GM12878 (cell line): Measurements from ENCODE around the gene EYA4. TPM values are rescaled to one million over a fixed set of nuclear protein-coding genes. Genes with fewer than 3 reads are reported as not detected.

Experiments
- ASH2L ChIP-seq: fragments of 300-600, 200-600 bp; sonication (generic); IDR thresholded peaks from 2 replicates; pipeline ENCODE4 v1.6.1; 2017; ENCODE audit warnings: low read depth, mild to moderate bottlenecking, borderline replicate concordance
- ETV6 ChIP-seq, 2 experiments: fragments of 450-650 bp in 1 of 2; IDR thresholded peaks in 1 of 2; conservative IDR thresholded peaks in 1 of 2; 2 replicates each; pipeline ENCODE4 v1.6.1; 2014; ENCODE audit warnings: antibody characterized with exemption in 1 of 2, borderline replicate concordance in 1 of 2, low read depth in 1 of 2, mild to moderate bottlenecking in 1 of 2, moderate library complexity in 1 of 2
- FOXM1 ChIP-seq: IDR thresholded peaks from 2 replicates; pipeline ENCODE4 v1.6.1; 2012; ENCODE audit warnings: low read depth, mild to moderate bottlenecking, inconsistent platforms, low read length, moderate library complexity
- KAT2A ChIP-seq: conservative IDR thresholded peaks from 2 replicates; pipeline ENCODE4 v1.6.1; 2011; ENCODE audit warnings: low read depth, low read length; ENCODE audit not compliant: control insufficient read depth
- MTA3 ChIP-seq: IDR thresholded peaks from 2 replicates; pipeline ENCODE4 v1.6.1; 2012; ENCODE audit warnings: low read length, inconsistent platforms, borderline replicate concordance
- NBN ChIP-seq: fragments of 450-650 bp; IDR thresholded peaks from 2 replicates; pipeline ENCODE4 v1.6.1; 2016
- NFXL1 ChIP-seq: fragments of 450-650 bp; IDR thresholded peaks from 2 replicates; pipeline ENCODE4 v1.6.1; 2017; ENCODE audit warnings: antibody characterized with exemption, mild to moderate bottlenecking, borderline replicate concordance
- RB1 ChIP-seq: fragments of 450-650 bp; formaldehyde crosslinking; IDR thresholded peaks from 2 replicates; pipeline ENCODE4 v1.6.1; 2017; ENCODE audit warnings: mild to moderate bottlenecking, borderline replicate concordance
- SKIL ChIP-seq: fragments of 450-650 bp; IDR thresholded peaks from 2 replicates; pipeline ENCODE4 v1.6.1; 2017; ENCODE audit warnings: mild to moderate bottlenecking, low read depth, inconsistent platforms; ENCODE audit not compliant: poor library complexity, severe bottlenecking
- SMARCA5 ChIP-seq: fragments of 450-650 bp; IDR thresholded peaks from 2 replicates; pipeline ENCODE4 v1.6.1; 2017; ENCODE audit warnings: mild to moderate bottlenecking
- polyA plus RNA-seq, 11 experiments: library from polyadenylated mRNA; depleted of rRNA in 4 of 11; unstranded in 6 of 11; stranded (reverse) in 5 of 11; fragments of >200 nt; fragmentation: Nextera tagmentation in 4 of 11; fragmentation: Illumina TruSeq in 1 of 11; extraction: Ambion mirVana in 4 of 11; extraction: Trizol in 1 of 11; gene quantifications; 1 replicate in 1 of 11; 2 replicates in 10 of 11; pipeline versions ENCODE4 v1.2.1 to v1.2.3, GENCODE V29; 2011 to 2016; ENCODE audit warnings: inconsistent platforms in 2 of 11, missing spikeins in 2 of 11, low read depth in 1 of 11
- total RNA-seq, 4 experiments: library from RNA; depleted of rRNA in 3 of 4; stranded (reverse); fragments of >200 nt in 3 of 4; fragmentation: Illumina TruSeq in 1 of 4; extraction: Trizol in 1 of 4; gene quantifications; 2 replicates each; pipeline versions ENCODE4 v1.2.1 to v1.2.3, GENCODE V29; 2013 to 2021
- TF ChIP-seq, protein P1 (sequence below): fragments of 450-650 bp; IDR thresholded peaks from 2 replicates; pipeline ENCODE4 v1.6.1; 2018; ENCODE audit warnings: mild to moderate bottlenecking, low read depth, moderate library complexity; ENCODE audit not compliant: partially characterized antibody

Gene EYA4
- total and polyA plus RNA-seq, 10 of the 15 experiments (the other 5 are each of a cell fraction or from before 2014, with no cell fraction given): 0.02 TPM; not detected in 9

GRCh38 chr6:133313068-133313467 lies 71.9 kb downstream of the EYA4 start (continued):
- no peak for TF ChIP-seq ASH2L
- TF ChIP-seq ETV6 (conservative IDR thresholded peaks at IDR 0.05 in 1 of 2, IDR thresholded peaks at IDR 0.05 in 1 of 2; ENCODE audit: borderline replicate concordance in 1 of 2, low read depth in 1 of 2): no peak
- no peak for TF ChIP-seq MTA3
- no peak for TF ChIP-seq SKIL
- no peak for TF ChIP-seq NBN
- TF ChIP-seq KAT2A: no peak
- TF ChIP-seq NFXL1: no peak
- TF ChIP-seq SMARCA5: no peak
- TF ChIP-seq, protein P1, sequence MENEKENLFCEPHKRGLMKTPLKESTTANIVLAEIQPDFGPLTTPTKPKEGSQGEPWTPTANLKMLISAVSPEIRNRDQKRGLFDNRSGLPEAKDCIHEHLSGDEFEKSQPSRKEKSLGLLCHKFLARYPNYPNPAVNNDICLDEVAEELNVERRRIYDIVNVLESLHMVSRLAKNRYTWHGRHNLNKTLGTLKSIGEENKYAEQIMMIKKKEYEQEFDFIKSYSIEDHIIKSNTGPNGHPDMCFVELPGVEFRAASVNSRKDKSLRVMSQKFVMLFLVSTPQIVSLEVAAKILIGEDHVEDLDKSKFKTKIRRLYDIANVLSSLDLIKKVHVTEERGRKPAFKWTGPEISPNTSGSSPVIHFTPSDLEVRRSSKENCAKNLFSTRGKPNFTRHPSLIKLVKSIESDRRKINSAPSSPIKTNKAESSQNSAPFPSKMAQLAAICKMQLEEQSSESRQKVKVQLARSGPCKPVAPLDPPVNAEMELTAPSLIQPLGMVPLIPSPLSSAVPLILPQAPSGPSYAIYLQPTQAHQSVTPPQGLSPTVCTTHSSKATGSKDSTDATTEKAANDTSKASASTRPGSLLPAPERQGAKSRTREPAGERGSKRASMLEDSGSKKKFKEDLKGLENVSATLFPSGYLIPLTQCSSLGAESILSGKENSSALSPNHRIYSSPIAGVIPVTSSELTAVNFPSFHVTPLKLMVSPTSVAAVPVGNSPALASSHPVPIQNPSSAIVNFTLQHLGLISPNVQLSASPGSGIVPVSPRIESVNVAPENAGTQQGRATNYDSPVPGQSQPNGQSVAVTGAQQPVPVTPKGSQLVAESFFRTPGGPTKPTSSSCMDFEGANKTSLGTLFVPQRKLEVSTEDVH: no peak
- TF ChIP-seq RB1: no peak
- TF ChIP-seq FOXM1: no peak
